Measurements from ENCODE around the gene CATSPER3.

DNA sequence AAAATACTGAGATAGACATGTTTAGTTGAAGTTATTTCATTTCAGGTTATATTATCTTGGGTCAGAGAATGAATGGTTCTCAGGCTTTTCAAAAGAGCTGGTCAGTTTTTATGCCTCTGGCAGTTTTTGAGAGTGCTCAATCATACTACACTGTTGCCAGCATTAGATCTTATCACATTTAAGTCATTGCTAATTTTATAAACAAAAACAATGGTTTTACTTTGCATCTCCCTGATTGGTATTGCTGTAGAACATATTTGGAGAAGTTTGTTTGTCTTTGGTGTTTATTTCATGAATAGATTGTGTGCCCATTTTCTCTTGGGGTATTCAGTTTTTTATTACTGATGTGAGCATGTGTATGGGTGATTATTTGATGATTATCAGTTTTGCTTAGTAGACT is 1.5 kb downstream of the CATSPER3 start:
- no peak for TF ChIP-seq FOXK2 (IDR thresholded peaks at IDR 0.05)
- TF ChIP-seq CTBP1 (IDR thresholded peaks at IDR 0.05; ENCODE audit: borderline replicate concordance): no peak
- no peak for TF ChIP-seq L3MBTL2 (conservative IDR thresholded peaks at IDR 0.05)
- TF ChIP-seq SP1 (IDR thresholded peaks at IDR 0.05): no peak

Measured in HEK293T (cell line).